Measurements from ENCODE around the gene ZNF410.
A peak's percentile ranks its signal among the peaks of the same experiment; 100 is the strongest.
"Not testable (repeated sequence)": the region's sequence is repeated elsewhere in the genome, so short reads cannot be mapped to it uniquely, and the experiment has no call there.

ZNF410 gene

DNA sequence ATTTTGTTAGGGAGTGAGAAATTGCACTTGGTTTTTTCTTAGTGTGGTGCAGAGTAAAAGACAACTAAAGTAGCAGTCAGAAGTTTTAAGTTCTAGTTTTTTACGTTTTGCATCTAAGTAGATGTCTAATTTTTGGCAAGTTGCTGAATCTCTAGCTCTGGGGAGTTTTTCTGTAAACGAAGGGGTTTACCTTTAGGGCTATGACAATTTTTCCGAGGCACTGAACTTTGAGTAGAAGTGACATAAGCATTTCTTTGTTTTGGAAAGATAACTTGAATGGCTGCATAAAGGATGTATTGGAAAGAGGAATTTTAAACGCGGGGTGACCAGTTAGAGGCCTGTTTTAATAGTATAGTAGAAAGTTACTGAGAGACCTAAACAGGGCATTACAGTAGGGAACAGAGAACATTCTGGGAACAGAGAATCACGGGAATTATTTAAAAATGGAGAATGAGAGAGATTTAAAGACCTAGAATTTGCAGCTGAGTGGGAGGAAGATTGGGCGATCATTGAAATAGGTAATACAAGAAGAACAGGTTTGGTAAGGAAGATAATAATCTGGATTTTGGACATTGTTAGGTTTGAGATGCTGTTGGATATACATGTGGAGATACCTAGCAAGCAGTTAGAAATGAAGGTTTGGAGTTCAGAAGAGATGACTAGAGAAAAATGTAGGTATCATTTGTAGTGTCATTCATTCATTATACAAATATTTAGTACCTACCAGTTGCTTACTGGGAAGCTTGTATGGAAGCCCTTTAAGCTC, 1.2 kb downstream of the ZNF410 start:
- DNase-seq: no peak

DNA sequence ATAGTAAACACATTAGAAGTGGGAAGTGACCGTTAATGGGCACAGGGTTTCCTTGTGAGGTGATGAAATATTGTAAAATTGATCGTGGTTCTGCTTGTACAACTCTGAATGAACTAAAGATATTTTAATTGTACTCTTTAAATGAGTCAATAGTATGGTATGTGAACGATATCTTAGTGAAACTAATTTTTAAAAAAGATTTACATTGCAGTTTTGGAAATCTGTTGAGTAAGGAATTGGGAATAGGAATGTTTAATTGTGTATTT, 1.7 kb downstream of the ZNF410 start:
- no peak for DNase-seq

DNA sequence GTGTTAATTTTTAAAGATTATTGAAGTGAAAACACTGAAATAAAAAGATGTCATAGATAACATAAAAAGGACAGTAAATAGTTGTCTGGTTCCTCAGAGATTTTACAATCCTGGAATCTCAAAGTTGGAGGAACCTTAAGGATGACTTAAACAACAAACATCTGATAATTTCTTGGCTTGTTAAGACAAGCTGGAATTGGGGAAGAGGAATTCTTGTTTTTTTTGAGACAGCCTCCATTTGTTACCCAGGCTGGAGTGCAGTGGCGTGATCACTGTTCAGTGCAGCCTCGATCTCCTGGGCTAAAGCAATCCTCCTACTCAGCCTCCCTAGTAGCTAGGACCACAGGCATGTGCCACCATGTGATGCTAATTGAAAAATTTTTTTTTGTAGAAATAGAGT, 2.3 kb downstream of the ZNF410 start:
- DNase-seq: no peak

DNA sequence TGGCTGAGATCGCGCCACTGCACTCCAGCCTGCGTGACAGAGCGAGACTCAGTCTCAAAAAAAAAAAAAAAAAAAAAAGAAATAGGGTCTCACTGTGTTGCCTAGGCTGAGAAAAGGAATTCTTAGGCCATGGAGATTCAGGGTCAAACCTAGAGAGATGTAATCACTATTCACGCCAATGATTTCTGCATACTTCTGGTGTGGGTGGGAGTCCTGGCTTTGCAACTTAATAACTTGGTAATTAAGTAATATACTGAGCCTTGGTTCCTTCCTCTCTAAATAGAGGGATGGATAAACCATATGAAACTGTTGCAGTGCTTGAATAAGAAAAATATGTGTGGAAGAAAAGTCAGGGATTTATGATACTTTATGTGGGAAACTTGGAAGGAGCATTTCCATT, 2.7 kb downstream of the ZNF410 start:
- no peak for DNase-seq

DNA sequence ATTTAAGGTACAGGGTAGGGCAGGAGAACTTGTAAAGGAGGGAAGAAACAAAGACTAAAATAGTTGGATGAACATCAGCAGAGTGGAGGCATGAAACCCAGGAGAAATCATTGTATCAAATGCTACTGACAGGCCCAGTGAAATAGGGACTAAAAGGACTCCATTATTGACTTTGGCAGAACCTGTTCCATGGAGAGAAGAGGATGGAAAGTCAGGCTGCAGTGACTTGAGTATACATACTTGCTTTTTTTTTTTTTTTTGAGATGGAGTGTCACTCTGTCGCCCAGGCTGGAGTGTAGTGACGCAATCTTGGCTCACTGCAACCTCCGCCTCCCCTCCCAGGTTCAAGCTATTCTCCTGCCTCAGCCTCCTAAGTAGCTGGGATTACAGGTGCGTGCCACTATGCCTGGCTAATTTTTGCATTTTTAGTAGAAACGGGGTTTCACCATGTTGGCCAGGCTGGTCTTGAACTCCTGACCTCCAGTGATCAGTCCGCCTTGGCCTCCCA, 7.6 kb downstream of the ZNF410 start:
- DNase-seq: not testable (repeated sequence)

DNA sequence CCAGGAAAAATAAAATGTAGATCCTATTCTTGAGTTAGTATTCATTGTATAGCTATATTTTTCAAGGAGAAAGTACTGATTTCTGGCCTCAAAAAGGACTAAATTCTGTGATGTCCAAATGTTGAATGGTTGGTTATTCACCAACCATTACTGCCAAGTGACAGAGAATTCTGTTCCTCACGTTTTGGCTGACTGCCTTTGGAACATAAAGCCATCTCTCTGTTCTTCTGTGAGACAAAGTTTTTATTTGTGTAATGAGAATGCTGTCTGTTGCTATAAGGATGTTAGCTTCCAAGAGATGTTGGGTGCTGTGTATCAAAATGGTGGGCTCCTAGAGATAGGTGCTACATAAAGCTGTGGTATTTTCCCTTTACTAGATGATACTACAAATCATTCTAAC, 9.3 kb downstream of the ZNF410 start:
- no peak for DNase-seq

DNA sequence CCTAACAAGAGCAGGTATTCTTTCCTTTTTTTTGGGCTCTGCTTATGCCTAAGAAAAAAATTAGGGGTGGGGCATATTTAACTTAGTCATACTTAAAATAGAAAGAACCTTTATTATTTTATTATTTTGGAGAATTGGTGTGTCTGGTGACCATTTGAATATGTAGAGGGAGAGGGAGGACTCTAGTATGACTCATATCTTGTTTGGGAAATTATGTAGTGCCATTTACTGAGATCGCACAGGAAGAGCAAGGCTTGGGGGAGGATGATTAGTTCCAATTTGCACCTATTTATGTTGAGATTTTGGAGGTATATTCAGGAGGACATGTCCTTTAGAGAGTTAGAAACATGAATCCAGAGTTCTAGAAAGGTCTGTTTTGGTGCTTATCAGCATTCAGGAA, 9.9 kb downstream of the ZNF410 start:
- no peak for DNase-seq

DNA sequence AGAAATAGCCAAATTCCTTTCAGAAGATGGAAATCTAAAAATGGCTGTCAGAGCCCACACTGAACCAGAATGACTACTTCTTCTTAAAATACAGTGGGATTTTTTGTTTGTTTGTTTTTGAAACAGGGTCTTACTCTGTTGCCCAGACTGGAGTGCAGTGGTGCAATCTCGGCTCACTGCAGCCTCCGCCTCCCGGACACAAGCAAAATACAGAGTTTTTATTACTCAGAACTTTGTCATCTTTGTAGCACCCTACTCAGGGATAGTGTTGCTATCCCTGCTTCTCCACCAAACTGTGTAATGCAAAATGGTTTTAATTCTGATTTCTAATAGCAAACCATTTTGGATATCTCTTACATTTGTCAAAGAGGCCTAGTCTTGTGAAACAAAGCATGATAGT, 16.4 kb downstream of the ZNF410 start:
- no peak for DNase-seq

DNA sequence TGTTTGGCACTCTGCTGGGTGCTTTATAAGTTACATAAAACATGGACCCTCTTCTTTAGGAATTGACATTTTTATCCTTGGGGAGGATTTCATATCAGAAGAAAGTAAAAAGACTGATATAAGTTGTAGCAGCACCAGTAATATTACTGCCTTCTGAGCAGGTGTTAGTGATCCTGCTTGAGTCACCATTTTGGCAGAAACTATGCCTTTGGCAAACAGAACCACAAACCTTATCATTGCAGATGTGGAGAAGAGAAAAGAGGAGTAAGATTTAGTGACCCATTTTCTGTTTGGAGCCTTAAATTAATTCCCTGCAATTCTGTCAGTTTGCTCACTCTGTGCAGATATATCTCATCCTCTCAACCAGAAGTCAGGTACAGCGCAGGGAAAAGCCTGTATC, 23.0 kb downstream of the ZNF410 start:
- no peak for DNase-seq

DNA sequence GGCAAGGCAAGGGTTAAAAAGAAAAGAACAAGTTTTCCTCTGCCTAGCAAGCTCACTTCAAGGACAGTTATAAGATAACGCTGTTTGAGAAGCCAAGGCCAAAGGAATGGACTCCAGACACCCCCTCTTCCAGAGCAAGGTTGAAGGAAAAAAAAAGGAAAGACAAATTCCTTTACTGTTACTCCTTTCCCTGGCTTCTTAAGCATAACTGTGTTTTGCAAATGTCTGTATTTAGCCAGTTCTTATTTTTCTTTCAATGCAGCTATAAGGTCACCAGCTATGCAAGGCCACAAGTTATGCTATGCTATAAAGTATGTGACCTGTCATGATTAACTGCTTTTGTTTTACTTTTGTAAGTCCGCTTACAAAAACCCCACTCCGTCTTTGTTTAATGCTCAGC, 26.6 kb downstream of the ZNF410 start:
- no peak for DNase-seq

DNA sequence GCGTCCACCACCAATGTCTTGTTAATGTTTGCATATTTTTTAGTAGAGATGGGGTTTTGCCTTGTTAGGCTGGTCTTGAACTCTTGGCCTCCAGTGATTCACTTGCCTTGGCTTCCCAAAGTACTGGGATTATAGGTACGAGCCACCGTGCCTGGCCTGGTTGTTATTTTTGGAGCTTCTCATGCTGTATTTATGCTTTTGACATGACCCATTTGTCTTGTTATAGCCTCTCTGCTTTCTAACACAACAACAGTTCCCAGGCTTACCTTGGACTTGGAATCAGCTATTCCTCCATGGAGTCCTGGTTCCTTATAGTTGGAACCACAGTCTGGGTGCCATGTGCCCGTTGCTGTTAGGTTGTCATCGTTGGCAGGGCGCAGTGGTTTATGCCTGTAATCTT, 29.7 kb downstream of the ZNF410 start:
- no peak for DNase-seq

DNA sequence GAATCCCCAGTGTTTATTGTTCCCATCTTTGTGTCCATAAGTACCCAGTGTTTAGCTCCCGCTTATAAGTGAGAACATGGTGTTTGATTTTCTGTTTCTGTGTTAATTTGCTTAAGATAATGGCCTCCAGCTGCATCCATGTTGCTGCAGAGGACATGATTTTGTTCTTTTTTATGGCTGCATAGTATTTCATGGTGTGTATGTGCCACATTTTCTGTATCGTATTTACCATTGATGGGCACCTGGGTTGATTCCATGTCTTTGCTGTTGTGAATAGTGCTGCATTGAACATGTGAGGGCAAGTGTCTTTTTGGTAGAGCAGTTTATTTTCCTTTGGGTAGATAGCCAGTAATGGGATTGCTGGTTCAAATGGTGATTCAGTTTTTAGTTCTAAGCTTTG, 32.8 kb downstream of the ZNF410 start:
- not testable (repeated sequence) for DNase-seq

DNA sequence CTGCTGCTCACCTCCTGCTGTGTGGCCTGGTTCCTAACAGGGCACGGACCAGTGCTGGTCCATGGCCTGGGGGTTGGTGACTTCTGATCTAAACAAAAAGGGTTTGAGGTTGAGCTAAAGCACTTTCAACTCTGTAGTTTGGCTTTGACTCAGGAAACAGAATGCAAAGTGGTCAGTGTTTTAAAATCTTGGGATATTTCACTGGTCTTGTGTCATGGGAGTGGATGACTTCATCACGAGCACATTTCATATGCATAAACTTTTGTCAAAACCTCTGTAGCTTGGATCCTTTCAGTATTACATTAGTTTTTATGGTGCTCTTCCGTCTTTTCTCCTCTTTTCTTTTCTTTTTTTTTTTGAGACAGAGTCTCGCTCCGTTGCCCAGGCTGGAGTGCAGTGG, 37.7 kb downstream of the ZNF410 start:
- DNase-seq: no peak

DNA sequence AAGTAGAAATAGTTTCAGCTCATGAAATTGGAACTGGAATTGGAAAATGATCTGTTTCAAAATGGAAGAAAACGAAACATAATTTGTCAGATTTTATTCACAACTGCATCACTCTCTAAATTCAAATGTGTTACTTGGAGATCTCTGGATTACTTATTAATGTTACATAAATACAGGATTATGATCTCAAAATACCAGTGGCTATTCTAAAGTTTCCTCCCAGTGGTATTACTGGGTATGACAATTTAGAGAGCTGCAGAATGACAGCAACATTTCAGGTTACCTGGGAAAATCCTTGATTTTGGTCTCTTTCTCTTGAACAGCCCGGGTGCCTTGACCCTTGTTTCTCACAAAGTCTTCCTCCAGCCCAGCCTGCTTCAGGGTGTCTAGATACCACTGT, 49.0 kb downstream of the ZNF410 start:
- DNase-seq: no peak

DNA sequence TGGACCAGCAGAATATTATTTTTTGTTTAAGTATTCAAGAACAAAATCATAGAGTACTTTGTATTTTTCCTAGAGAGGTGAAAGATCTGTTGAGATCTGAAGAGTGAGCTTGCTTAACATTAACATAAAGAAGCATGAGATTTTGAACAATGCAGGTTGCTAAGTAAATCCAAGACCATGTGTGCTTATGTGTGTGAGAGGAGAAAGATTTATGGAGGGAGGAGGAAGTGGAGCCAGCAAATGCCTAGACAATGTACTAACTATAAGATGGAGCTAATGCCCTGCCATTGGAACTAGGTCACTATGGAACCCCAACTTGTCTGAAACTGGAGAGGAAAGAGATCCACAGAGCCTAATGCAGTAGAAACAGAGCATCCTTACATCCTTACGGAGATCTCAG, 49.9 kb downstream of the ZNF410 start:
- no peak for DNase-seq

DNA sequence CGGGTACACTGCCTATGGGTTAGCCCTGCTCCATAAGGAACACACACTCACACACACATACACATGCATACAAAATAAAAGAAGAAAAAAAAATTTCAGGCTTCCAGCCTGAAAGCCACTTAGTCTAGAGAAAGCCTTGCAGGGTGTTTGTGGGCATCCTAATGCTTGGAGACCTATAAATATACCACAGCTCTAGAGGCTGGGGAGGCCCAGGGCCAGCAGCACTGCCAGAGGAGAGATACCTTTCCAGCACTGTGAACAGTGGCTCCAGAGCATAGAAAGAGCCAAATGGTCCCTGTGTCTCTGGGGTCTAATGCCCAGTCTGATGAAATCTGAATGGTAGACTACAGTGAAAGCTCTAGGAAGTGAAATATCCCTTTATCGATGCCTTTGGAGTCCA, 50.4 kb downstream of the ZNF410 start:
- no peak for DNase-seq

DNA sequence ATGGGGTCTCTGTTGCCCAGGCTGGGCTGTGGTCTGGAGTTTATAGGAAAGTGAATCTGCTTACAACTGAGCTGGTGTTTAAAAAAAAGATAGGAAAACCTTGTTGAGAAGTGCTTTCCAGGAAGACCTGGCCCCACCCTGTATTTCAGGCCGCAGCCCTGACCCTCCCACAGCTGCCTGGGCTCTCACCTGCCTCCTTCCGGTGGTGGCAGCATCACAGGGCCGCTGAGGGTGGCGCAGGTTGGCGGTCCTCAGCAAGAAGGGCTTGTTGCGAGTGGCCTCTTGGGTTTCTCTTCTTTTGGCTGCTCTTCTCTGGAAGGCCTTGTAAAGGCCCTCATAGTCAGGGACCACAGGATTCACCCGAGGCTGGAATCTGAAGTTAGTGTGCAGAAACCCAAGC, 55.5 kb downstream of the ZNF410 start:
- no peak for DNase-seq

DNA sequence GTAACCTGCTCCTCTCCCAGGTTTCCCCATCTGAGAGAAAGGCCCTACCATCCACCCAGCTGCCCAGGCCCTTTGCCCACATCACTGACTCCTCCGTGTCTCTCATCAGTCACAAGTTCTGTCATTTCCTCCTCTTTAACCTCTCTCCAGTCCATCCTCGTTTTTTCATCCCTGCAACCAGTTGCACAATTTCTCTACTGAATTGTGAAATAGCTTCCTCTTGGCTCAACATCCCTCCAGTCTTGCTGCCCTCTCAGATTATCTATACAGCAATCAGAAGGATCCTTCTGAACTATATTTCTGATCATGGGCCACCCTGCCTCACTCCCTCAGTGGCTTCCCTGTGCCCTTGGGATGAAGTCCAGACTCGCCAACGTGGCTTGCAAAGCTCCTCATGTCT, 56.4 kb downstream of the ZNF410 start:
- no peak for DNase-seq

DNA sequence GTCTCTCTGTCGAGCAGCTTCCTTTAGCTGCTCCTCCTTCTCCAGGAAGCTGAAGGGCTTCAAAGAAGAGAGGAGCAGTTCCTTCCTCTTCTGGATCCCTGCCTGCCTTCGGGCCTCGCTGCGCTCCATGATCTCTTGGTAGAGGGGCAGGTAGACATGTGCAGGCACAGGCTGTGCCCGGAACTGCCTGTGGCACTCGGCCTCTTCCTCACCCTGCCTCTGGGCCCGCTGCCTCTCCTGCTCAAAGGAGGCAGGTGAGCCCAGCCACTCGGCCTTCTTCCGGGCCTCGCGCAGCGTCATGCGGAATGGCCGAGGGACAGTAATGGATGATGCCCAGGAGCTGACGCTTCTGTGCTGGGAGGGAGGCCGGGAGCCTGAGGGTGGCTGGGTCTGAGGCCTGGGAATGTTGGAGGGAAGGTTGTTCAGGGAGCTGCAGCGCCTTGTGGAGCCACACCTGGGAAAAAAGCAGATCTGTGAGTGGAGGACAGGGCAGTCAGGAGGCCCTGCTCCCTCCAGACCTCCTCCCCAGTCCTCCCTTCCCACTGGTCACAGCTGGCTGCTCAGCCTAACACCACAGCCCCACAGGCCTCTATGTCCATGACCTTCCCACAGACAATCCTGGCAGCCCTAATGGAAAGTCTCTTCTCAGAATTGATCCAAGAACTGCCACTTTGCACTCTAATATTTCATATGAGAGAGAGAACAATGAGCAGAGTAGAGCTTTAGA, 57.9 kb downstream of the ZNF410 start:
- no peak for DNase-seq

DNA sequence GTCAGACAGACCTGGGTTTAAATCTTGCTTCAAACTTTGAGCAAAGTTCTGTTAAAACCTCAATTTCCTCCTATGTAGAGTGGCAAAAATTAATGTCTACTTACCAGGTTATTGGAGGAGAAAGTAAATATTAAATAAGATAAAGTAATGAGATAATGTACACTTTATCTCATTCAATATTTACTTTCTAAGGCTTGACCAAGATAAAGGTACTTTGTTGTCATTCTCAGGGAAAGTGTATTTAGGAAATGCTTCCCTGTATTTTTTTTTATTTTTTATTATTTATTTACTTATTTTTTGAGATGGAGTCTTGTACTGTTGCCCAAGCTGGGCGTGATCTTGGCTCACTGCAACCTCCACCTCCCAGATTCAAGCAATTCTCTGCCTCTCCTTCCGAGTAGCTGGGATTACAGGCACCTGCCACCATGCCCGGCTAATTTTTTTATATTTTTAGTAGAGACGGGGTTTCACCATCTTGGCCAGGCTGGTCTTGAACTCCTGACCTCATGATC, 58.6 kb downstream of the ZNF410 start:
- DNase-seq: no peak

DNA sequence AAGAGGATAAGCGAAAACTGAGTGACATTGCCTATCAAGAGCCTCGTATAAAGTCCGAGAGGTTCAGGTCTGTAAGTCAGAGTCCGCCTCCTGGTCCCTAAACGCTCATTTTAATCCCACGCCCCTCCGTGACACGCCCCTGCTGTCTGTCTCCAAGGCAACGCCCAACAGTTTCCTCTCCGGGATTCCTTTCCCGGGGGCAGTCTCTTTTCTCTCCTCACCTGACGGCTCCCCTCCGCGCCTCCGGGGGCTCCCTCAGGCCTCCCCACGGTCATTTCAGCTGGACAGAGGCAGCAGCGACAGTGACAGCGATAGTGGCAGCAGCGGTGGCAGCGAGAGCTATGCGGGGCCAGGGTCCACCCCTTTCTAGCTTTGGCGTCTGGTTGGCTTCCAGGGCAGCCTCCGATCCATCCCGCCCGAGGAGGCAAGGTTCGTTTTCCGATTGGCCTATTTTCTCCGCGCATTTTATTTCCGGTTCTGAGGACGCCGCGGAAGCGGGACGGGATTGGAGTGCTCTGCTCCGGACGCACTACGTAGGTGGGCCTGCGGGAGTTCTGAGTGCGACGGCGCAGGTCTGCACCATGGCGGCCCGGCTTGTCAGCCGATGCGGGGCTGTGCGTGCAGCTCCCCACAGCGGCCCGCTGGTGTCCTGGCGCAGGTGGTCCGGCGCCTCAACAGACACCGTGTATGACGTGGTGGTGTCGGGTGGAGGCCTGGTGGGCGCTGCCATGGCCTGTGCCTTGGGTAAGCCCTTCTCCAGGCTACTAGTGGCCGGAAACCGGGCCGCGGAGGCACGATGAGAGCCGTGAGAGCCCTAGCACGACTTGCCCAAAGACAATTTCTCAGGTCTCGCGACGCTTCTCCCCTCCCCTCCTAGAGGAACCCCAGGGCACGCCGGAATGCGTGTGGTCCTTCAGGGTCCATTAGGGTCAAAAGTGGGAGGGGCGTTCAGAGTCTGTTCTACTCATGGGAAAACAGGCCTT, 63.4 kb downstream of the ZNF410 start, which contains the start of the genes COQ6 and FAM161B:
Gene COQ6 (plus strand): TSS at position 551 of the 983 bp plus-strand sequence. CDS start 31 bp downstream, at position 582.
Gene FAM161B (minus strand): TSS at position 343 of the 983 bp plus-strand sequence. CDS start 68 bp downstream, at position 275.
- DNase-seq: peak; percentile 70 to 86 (median 76)

DNA sequence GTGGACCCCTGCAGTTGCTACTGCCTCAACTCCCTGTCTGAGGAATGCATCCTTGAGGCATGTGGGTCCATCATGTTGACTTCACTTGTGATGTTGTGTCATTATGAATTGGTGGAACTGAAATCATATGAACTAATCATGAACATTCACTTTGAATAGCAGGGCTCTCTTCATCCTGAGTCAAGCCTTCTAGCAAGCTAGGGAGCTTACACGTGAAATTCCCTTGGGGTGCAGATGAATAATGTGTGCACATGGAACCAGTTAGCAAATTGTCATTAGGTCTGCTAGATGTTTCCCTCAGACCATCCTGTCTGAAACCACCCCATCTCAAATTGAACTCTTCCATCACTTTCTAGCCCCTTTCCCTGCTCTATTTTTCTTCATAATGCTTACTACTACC, 67.1 kb downstream of the ZNF410 start:
- no peak for DNase-seq

DNA sequence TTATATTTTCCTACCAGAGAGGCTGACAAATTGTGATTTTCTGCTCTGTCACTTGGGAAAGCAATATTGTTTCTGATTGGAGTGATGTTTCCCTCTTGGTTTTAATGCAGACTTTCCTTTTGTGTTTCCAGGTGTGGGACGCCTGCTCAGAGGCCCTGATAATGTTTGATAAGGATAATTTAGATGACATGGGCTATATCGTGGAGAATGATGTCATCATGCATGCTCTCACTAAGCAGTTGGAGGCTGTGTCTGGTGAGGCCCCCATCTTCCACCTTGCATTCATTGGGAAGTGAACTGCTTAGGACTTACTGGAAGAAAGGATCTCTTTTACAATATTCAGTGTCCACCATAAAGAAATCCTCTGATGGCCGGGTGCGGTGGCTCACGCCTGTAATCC, 69.0 kb downstream of the ZNF410 start:
- DNase-seq: no peak
